A673 (cell line): Measurements from ENCODE around the gene RETREG3.

Experiments
- CTCF ChIP-seq: fragments of 300-800, 200-600 bp; sonication (generic); conservative IDR thresholded peaks from 2 replicates; pipeline ENCODE4 v1.5.1; 2017; ENCODE audit warnings: low read depth, mild to moderate bottlenecking, antibody characterized with exemption, low read length, moderate library complexity, mixed read lengths
- EZH2 ChIP-seq: fragments of 200-600 bp; sonication (generic); IDR thresholded peaks from 2 replicates; pipeline ENCODE4 v1.6.1; 2017; ENCODE audit warnings: borderline replicate concordance, low read depth, mild to moderate bottlenecking, mixed read lengths, antibody characterized with exemption, low read length; ENCODE audit not compliant: poor library complexity, severe bottlenecking

DNA sequence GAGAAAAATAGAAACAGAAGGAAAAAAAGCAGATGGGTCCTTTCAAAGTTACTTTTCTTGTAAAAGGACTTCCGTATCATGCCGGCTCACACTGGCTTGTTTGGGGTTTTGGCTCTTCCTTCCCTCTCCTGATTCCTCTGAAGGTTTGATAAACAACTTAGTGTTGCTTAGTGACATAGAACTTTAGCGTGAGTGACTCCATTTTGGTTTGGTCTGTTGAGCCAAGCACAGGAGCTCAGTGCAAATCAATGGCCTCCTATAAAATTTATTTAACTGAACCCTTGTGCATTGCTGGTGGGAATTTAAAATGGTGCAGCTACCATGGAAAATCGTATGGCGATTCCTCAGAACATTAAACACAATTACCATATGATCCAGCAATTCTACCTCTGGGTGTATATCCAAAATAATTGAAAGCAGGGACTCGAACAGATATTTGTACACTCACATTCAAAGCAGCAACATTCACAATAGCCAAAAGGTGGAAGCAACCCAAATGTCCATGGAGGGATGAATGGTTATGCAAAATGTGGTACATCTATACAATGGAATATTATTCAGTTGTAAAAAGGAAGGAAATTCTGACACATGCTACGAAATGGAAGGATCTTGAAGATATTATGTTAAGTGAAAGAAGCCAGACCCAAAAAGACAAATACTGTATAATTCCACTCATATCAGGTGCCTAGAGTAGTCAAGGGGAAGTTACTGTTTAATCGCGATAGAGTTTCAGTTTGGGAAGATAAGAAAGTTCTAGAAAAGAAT, 48.8 kb upstream of the RETREG3 start:
- TF ChIP-seq EZH2 (no peak), CTCF (no peak)
